Measurements from ENCODE around the gene SLC35B2. TPM values are rescaled to one million over a fixed set of nuclear protein-coding genes. Genes with fewer than 3 reads are reported as not detected.

The SLC35B2 gene
- total and polyA plus RNA-seq, 9 of the 15 experiments (the other 6 are each of a cell fraction or from before 2014, with no cell fraction given), result 14.5 to 59.1 (median 47.1) TPM

- TF ChIP-seq ERF (CRISPR knock-in tag; IDR thresholded peaks at IDR 0.05) (0 out of 2 replicates have a peak, but pooled peaks have one; percentile 13), TFAP4 (CRISPR knock-in tag; IDR thresholded peaks at IDR 0.05; ENCODE audit: borderline replicate concordance) (peak; percentile 98), JUN (IDR thresholded peaks at IDR 0.05; ENCODE audit: borderline replicate concordance, low read depth, low read length) (peak; percentile 84; the same call in 1 of the 2 replicates), JUN (CRISPR knock-in tag; IDR thresholded peaks at IDR 0.05; ENCODE audit: borderline replicate concordance) (no peak), STAG1 (CRISPR knock-in tag; IDR thresholded peaks at IDR 0.05; ENCODE audit: borderline replicate concordance) (peak; percentile 20; the same call in 1 of the 2 replicates)
Measured at GRCh38 chr6:44237021-44237812, 20.1 kb downstream of the SLC35B2 start (continued).

GRCh38 chr6:44235891-44236516, 21.3 kb downstream of the SLC35B2 start:
- H3K9me3 ChIP-seq (replicated peaks; ENCODE audit: control insufficient read depth, insufficient read depth, low read depth, low read length), result no peaks in the 10 kb centered on the region
- in situ Hi-C loops (cut with MboI), result loop anchor here (5.0 kb wide), 1 partner anchor 64 kb away; no protein-coding TSS in a partner anchor
- peaks cover 40% of the 10 kb centered on the region for H3K36me3 ChIP-seq (ENCODE audit: control insufficient read depth, insufficient read depth, low read length)
- no peak for DNase-seq (ENCODE audit: extremely low read depth in 1 of 4, low spot score in 3 of 4)
- no peaks in the 10 kb centered on the region for H3K27me3 ChIP-seq (ENCODE audit: control insufficient read depth in 2 of 2, insufficient read depth in 2 of 2, low read length in 2 of 2)
- TSS peak; percentile 4 for BruUV-seq (replicated peaks)
- no peaks in the 10 kb centered on the region for H3K9me1 ChIP-seq (ENCODE audit: control insufficient read depth, insufficient read depth, low read length)
- H4K20me1 ChIP-seq (replicated peaks; ENCODE audit: control insufficient read depth, insufficient read depth, low read length), result no peaks in the 10 kb centered on the region
- peak overlapping the region in 1 of 2 experiments; percentile 15; a peak in 1 of 4 replicates for H3K9ac ChIP-seq (ENCODE audit: insufficient read depth in 1 of 2, low read depth in 2 of 2, low read length in 2 of 2)
- no peak for FAIRE-seq
- H3K79me2 ChIP-seq (ENCODE audit: control insufficient read depth, insufficient read depth, low read length), result no peaks in the 10 kb centered on the region
- TF ChIP-seq CTCF (IDR thresholded peaks at IDR 0.05 in 2 of 3, conservative IDR thresholded peaks at IDR 0.05 in 1 of 3; ENCODE audit: insufficient read depth in 2 of 3, low read depth in 1 of 3, low read length in 3 of 3) (peak in 2 of 3 experiments; percentile 22 to 35; a peak in 1 of 6 replicates), TGIF2 (CRISPR knock-in tag; IDR thresholded peaks at IDR 0.05) (no peak)
- peaks cover 16 to 31% of the 10 kb centered on the region in 2 experiments; a peak in 4 of 5 replicates for H3K4me1 ChIP-seq (replicated peaks in 1 of 2; ENCODE audit: control insufficient read depth in 2 of 2, insufficient read depth in 2 of 2, low read length in 2 of 2)
- intact Hi-C loops (cut with micrococcal nuclease), result no loop called here
- ATAC-seq, result no peak
- H3K27ac ChIP-seq (ENCODE audit: extremely low read depth, low read depth, low read length), result no peak overlapping the region
- no peak overlapping the region for H2AFZ ChIP-seq (ENCODE audit: low read depth, low read length)
- WGBS (ENCODE audit: insufficient coverage, low coverage, missing lambda C conversion rate), result 81% methylated on average over 6 of the region's 6 CpGs
- H3K4me3 ChIP-seq, result no peak overlapping the region
- ChIA-PET POLR2A (interaction anchor here (0.6 to 6.0 kb wide), 6 partner anchors 11 to 1040 kb away, joined by 3 to 90 read pairs (median 4); partner anchors contain the start of genes HSP90AB1, SLC29A1 and SLC35B2), CTCF (ENCODE audit: low intra/inter-chr PET ratio) (interaction anchor here (2.6 to 3.3 kb wide), 2 partner anchors 63 kb away, joined by 20 to 26 read pairs; no protein-coding TSS in a partner anchor)
- no peak overlapping the region for H3K4me2 ChIP-seq (ENCODE audit: insufficient read depth, low read length)

Data from K562 (cell line).